ENCODE measurements around the gene DDC.
"Not testable (repeated sequence)": the region's sequence is repeated elsewhere in the genome, so short reads cannot be mapped to it uniquely, and the experiment has no call there.

The DDC gene

GRCh38 chr7:50558294-50559053 is 6.7 kb downstream of the DDC start:
- FAIRE-seq (no peak), DNase-seq (ENCODE audit: extremely low spot score, insufficient read length, low read depth) (no peak)

DNA sequence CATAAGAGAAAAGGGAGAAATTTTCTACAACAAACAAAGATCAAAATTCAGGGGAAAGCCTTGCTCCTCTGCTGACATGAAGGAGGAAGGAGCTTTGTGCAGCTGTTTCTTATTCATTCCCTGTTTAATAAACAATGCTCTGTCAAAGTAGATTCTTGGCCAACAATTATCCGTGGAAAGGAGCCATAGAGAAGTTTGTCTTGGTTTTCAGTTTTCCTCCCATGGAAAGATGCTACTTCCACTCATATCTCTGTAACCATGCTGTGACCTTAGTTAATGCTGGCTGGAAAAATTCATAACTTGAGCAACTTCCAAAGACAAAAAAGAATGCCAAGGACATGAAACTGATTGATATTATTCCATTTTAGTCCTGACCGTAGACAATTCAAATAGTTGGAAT is 8.1 kb downstream of the DDC start:
- FAIRE-seq (no peak), DNase-seq (ENCODE audit: extremely low spot score, insufficient read length, low read depth) (no peak)

DNA sequence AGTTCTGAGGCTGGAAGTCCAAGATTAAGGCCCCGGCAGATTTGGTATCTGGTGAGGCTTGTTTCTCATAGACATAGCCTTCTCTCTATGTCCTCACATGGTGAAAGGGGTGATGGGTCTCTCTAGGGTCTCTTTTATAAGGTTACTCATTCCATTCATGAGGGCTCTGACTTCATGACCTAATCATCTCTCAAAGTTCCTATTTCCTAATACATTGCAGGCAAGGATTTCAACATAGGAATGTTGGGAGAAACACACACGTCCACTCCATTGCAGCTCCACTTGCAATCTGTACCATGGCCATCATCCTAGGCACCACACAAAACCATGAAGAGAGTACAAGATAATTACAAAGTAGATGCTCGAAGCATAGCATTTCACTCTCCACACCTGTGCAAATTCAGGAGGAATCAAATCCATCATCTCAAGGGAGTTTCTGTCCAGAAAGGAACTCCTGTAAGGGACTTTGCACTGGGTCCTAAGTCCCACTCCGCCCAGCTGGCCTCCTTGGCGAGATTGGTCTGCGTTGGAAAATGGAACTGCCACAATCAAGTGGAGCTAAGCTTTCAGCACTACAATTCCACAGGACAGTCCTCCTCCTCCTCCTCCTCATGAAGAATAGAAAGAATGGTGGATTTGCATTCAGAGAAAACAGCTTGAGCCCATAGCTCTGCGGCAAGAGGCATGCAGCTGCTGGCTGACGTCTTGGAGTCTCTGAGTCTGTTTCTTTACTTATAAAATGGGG is 8.8 kb downstream of the DDC start:
- no peak for FAIRE-seq
- DNase-seq (ENCODE audit: extremely low spot score, insufficient read length, low read depth) = no peak

- FAIRE-seq = no peak
- no peak for DNase-seq (ENCODE audit: extremely low spot score, insufficient read length, low read depth)
These were observed 9.5 kb downstream of the DDC start for GRCh38 chr7:50555594-50556140.

DNA sequence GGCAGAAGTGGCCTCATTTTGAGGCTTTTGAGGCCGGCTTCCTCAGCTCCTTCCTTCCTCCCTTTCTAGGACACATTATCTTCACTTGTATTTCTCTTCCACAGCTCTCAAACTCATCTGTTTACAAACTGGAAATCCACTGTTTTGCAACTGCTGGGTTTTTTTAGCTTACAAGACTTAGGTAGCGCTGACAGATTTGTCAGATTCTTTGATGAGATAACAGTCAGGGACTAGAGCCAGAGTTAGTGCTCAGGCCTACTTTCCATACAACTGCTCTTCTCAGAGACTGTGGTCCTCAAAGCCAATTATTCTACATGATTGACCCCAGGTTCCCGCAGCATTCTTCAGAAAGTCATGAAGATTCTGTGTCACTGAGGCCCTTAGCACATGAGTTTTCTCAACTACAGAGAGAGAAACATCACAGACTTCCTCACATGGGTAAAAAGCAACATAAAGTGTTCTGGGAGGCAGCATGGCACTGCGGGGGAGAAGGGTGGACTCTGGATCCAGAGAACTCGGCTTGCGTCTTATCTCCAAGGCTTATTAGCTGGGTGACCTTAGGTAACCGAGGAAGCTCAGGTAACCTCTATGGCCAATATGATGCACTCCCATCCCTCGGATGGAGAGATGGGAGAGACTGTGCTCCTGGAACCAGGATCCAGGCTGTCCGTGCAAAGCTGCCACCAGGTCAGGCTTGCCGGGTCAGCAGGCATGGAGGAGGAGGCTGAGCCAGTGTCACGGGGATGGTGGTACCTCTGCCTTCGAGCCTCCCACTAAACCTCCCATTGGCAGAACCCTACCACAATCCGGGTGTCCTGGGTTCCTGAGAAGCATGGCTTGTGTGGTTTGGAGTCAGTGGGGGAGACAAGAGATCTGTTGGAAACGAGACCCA is 10.5 kb downstream of the DDC start:
- no peak for FAIRE-seq
- DNase-seq (ENCODE audit: extremely low spot score, insufficient read length, low read depth) = no peak

GRCh38 chr7:50553973-50554372 is 11.2 kb downstream of the DDC start:
- DNase-seq (ENCODE audit: extremely low spot score, insufficient read length, low read depth) (no peak), FAIRE-seq (no peak)

GRCh38 chr7:50552921-50553320 is 12.3 kb downstream of the DDC start:
- FAIRE-seq = no peak
- DNase-seq (ENCODE audit: extremely low spot score, insufficient read length, low read depth) = no peak

DNA sequence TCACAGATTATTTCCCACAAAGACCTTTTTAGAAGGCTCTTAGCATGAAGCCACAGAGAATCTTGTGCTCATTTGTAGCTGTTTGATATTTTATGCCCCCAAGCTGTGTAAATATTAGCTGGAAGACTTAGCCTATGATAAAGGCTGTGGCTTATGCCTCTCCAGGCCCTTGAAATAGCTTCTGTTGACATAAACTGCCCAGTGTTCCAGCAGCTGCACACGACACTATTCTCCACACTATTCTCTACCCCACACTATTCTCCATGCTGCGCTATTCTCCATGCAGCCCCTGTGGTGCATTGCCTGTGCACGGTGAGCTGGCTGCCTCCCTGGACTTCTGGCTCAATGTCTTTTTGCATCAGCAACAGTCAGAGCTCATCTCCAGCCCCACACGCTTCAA is 13.1 kb downstream of the DDC start:
- no peak for FAIRE-seq
- no peak for DNase-seq (ENCODE audit: extremely low spot score, insufficient read length, low read depth)

- not testable (repeated sequence) for FAIRE-seq; DNase-seq (ENCODE audit: extremely low spot score, insufficient read length, low read depth)
These were observed 19.6 kb downstream of the DDC start for GRCh38 chr7:50545613-50546012.

DNA sequence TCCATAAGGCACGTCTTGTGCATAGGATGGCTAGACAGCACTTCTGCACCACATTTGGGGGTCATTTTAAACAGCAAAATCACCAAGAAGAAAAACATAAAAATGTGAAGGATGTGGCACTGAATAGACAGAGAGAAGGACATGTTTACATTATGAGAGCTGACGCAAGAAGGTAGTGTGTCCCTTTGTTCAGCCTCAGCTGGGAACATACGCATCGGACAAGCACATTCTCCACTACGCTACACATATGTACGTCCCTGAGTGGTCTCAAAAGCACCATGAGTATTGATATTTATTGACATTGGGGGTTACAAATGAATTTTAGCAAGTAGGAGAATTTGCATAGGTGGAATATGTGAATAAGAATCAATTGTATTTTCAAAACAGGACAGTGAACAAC is 20.2 kb downstream of the DDC start:
- FAIRE-seq (no peak), DNase-seq (ENCODE audit: extremely low spot score, insufficient read length, low read depth) (no peak)

GRCh38 chr7:50543776-50544442 is 21.3 kb downstream of the DDC start:
- no peak for FAIRE-seq
- DNase-seq (ENCODE audit: extremely low spot score, insufficient read length, low read depth) = no peak

- FAIRE-seq (no peak), DNase-seq (ENCODE audit: extremely low spot score, insufficient read length, low read depth) (no peak)
These were observed 23.1 kb downstream of the DDC start for GRCh38 chr7:50542132-50542531.

GRCh38 chr7:50540785-50541579 is 24.2 kb downstream of the DDC start:
- FAIRE-seq = no peak
- DNase-seq (ENCODE audit: extremely low spot score, insufficient read length, low read depth) = no peak

DNA sequence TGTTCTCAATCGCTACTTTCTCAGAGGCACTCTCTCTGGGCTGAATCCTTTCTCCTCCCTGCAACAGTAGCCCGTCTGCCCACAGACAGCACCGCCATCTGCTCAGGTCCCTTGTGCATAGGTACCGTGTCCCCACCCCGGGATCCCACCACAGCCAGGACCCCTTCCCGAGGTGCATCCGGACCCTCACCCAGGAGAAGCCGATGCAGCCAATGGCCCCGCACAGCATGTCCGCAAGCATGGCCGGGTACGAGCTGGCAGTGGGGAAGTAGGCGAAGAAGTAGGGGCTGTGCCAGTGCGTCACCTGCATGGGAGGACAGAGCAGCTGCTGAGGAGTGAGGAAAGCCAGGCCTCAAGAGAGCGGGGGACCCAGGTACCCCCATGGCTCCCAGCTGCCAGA is 25.5 kb downstream of the DDC start:
- FAIRE-seq (no peak), DNase-seq (ENCODE audit: extremely low spot score, insufficient read length, low read depth) (no peak)

DNA sequence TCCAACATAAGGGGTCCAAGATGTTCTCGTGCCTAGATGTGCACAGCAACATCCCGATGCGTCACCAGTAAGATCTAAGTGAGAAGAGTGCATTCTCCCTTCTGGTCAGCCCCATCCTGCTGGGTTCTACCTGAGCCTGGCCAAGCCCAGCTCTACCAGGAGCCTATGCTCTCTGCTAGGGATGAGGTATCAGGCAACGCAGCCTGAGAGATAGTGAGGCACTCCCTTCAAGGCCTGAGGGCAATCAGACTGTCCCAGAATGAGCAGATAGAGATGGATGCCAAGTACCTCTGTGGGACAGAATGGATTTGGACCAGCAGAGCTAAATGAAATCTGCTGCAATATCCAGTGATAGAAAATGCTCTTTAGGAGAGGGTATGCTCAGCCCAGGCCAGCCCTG is 26.7 kb downstream of the DDC start:
- no peak for FAIRE-seq

GRCh38 chr7:50537417-50537816 is 27.8 kb downstream of the DDC start:
- DNase-seq (ENCODE audit: extremely low spot score, insufficient read length, low read depth) = no peak
- FAIRE-seq = no peak

More for the DNA sequence above, 26.7 kb downstream of the DDC start:
- DNase-seq (ENCODE audit: extremely low spot score, insufficient read length, low read depth) = no peak

DNA sequence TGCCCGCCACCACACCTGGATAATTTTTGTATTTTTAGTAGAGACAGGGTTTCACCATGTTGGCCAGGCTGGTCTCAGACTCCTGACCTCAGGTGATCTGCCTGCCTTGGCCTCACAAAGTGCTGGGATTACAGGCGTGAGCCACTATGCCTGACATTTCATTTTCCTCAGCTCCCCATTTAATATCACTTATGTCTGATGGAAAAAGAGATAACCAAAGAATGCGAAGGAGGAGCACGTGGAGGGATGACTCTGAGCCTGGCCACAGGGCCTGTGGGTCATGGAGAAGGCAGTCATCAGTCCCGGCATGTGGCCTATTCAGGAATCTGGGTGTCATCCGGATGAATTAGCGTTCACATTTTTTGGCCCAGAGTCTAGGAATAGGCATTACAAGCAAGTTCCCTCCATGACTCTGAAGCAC is 29.9 kb downstream of the DDC start:
- not testable (repeated sequence) for FAIRE-seq; DNase-seq (ENCODE audit: extremely low spot score, insufficient read length, low read depth)

DNA sequence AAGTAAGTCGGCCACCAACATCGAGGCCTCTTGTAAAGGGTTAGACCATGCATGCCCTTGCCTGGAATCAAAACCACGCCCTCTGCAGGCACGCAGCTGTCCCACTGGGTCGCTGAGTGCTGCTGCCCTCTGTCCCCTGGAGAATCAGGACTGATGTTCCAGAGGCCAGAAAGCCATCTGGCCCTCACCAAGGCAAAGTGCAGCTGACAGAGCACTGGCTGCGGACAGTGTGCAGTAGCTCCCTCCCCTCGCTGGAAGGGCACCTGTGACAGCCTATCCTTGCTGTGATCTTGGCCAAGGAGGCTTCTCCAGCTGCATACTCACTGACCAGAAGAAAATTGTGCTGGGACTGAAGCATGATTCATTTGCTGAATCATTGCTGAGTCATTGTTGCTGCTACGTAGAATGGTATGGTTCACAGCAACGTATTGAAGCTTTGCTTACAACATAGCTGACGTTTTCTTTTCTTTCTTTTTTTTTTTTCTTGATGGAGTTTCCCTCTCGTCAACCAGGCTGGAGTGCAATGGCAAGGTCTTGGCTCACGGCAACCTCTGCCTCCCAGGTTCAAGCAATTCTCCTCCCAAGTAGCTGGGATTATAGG is 30.4 kb downstream of the DDC start:
- DNase-seq (ENCODE audit: extremely low spot score, insufficient read length, low read depth) (no peak), FAIRE-seq (no peak)

DNA sequence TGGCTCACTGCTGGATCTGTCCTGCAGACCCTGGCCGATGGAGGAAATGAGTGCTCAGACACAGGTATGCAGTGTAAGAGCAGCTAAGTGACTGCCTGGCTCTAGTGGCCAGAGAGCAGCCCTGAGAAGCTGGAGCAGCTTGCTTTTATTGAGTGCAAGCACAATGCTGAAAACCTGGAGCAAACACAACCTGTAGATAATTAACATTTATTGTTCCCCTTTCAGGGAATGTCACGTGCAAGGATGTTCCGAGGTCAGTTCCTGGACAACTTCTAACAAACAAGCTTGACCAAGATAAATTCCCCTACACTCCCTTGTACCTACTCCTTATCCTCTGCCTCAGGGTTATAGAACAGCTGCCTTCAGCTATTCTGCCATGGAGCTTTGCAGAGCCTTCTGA is 31.3 kb downstream of the DDC start:
- DNase-seq (ENCODE audit: extremely low spot score, insufficient read length, low read depth) = no peak
- no peak for FAIRE-seq
